GM04504 (cell line): Measurements from ENCODE around the gene PYGM.

Experiments used
- DNase-seq: peaks from one replicate; pipeline ENCODE4 v3.0.0-alpha.2; 2012; ENCODE audit warnings: low read depth

The PYGM gene

DNA sequence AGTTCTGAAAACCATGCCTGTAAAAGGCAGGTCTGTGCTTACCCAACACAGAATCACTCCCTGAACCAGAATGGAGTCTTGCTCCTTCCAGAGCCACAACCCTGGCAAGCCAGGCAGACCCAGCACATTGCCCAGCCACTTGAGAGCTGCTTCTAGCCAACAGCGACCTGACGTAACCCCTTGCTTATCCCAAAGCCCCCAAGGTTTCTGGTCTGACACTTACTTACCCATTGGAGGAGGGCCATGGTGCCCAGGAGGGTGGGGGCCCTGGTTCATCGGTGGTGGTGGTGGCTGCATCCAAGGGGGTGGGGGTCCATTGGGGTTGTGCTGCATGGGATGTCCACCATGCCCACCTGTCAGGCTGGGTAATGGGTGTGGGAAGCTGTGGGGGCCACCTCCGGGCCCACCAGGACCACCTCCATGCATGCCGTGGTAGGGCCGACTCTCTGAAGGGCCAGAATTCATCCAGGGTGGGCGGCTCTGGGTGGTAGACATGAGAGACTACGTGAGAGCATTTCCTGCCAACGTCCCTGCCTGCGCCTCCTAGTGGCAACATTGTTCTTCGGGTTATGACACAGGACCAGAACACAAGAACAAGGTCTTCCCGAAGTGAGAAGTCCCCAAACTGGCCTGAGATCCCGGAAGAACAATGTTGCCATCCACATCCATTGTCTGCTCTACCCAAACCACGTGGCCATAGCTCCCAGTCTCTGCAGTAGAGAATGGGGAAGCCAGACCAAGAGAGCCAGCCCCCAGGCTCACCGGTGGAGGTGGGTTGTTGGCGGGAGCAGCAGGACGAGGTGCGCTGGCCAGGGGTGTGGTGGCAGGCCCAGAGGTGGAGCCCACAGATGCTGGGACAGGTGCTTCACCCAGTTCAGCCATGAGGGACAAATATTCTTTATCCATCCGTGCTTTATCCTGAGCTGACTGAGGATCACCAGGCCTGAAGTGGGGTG, 7.8 kb upstream of the PYGM start:
- no peak for DNase-seq

DNA sequence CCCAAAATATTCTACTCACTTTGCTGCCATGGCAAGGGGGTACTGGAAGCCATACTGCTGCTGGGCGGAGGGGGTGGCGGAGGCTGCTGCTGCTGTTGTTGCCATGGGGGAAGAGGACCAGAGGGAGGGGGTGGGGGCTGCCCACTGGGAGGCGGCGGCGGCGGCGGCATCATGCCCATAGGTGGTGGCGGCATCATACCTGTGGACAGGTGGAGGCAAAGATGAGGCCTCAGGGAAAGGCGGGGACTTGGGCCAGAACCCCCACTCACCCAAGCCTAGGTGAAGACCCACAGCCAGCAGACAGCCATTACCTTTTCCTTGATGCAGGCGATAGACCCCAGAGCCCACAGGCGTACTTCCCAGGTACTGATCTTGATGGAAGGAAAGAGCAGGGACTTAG, 7.1 kb upstream of the PYGM start:
- no peak for DNase-seq

DNA sequence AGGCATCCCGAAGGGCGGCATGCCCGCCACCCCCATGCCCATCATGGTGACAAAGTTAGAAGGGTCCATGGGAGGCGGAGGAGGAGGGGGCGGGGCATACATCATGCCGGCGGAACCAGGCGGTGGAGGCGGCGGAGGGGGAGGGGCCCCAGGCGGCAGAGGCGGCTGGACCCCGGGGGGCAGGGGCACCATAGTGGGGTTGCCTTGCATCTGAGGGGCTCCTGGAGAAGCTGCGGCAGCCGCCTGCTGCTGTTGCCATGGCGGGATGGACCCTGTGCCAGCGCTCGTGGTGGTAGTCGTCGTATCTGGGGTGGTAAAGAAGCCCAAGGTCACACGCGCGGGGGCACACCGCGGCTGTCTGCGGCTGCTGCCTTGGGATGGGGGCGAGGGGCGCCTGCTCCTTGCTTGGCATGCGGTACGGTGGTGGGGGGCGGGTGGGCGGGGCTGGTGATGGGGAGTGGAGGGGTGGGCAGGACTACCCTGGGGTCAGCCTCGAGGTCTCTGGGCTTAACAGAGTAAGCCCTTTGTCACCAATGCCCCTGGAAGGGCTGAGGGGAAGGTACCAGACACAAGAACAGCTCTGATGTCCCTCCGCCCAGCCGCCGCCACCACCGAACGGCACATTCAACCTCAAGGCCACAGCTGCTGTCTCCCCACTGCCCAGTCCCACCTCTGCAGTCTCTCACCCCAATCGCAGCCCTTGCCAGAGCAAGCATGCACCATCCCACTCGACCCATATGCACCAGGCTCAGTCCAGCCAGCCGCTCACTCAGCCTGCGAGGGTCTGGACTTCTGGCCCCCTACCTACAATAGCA, 6.3 kb upstream of the PYGM start:
- no peak for DNase-seq

DNA sequence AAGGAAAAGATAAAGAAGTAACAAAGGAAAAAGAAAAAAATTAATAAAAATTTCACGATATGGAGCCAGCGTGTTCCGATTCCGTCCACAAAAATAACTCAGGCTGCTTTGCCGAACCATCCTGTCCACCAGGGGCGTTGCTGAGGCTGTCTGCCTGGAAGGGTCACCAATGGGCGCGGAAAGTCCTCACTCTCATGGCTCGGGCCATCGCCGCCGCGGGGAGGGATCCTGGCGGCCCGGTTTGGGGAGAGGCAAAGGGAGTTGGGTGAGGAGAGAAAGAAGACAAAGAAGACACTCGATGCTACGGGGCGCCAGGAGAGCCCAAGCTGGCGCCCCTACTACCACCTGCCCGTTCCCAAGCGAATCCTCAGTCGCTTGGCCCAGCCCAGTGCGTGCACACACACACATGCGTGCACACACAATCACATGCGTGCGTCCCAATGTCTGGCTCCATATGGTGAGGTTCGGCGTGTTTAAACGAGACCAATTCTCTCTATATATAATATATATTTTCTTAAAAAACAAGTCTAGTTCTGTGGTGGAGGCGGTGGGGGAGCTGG, 5.6 kb upstream of the PYGM start:
- no peak for DNase-seq

DNA sequence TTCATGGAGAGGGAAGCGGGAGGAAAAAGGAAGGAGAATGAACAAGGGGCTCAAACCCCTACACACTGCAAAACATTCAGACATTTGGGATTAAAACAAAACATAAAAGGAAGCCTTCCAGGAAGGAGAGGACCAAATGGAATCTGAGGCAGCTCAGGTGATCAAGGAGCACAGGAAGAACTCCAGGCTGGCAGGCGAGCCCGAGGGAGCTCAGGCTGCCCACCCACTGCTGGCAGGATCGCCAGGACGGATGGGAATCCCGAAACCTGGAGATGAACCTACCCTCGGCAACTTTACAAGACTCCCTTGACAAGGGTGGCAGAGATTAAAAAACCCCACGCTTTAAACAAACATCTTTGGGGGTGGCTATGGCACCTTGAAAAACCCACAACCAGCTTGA, 5.0 kb upstream of the PYGM start:
- no peak for DNase-seq

DNA sequence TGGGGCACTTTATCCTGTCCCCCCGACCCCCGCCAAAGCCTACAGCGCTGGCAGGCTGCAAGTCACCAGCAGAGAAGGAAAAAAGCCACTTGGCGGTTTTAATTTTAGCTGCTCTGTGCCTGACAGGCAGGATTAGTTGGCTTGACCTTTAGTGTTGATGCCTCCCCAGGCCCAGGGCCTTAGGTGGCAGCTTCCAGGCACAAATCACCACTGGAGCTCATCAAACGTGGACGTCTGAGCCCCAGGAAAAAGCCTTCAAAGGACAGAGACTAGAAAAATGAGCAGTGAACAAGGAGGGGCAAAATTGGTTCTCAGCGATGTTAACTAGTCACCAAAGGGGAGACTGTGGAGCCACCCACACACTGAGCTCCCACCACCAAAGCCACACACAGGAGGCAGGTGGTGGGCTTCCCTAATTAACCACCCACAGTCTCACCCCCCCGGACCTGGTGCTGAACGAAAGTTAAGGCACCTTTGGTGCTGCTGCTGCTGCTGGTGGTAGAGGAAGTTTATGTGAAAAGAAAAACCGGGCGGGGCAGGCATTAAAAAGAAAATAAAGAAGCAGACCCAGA, 4.4 kb upstream of the PYGM start:
- no peak for DNase-seq

DNA sequence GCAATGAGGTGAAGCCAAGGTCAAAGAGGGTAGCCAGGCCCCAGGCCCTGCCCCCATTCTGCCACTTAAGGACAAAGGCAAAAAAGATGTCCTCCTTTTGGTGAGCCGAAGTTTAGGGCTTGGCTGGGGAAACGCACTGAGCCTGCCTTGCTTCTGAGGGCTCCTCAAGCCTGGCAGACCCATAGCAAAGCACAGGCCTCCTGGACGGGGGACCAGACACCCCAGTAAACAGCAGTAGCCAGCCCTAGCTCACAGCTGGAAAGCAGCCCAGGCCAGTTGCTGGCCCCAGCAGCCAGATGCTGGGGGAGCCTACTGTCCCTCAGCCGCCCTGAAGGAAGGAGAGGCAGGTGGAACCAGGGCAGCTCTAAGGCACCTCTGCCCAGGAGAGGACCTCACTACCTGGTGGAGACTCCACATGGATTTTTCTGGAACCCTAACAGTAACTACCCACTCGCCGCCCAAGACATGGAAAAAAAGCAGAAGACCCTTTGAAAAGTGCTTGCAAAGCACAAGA, 3.8 kb upstream of the PYGM start:
- no peak for DNase-seq

DNA sequence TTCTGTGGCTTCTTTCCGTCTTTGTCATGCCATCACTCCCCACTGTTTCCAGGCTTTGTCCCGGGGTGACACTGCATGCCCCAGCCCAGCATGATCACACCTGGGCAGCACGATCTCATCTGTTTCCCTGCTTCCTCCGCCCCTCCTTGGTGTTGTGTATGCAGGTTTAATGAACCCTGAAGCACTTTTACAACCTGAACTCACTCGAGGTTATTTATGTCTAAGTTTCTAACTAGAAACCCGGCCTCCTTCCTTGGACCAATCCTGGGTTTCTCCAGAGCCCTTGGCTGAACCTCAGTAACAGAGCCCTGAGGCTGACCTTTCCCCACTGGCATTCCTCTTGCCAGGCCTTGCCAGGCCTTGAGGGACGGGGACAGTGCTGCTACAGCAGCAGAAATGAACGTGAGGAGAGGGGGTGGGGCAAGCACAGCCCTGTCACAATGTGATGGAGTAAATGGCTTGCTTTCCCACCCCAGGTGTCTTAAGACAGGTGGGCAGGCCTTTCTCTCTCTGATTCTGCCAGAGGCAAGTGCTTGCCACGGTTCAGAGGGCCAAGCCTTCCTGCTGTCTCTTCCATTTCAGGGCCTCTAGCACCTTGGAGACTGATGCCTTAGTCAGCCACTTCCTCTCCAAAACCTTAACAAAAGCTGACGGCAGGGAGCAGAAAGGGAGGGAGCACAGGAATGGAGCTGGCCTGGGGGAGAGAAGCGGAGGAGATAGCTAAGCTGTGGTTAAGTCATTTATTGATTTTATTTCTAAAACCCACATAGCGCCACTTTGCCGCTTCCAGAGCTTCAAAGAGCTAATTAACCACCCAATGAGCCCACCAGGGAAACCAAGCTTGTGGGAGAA, 3.1 kb upstream of the PYGM start:
- DNase-seq, result no peak

DNA sequence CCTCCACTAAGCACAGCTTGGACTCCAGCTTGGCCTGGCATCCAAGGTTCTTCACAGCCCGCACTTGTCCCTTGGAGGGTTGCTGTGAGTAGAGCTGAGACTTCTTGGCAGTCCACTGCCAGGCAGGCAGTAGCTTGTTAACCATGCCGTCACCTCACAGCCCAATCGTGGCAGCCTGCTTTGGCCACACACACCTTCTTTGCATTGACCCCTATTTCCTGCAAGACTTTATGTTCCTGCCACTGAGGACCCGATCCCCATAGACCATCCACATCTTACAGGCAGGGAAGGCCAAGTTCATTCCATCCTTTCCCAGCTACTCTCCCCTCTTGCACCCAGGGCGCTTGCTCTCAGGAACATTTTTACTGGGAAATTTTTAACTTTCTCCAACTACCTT, 2.5 kb upstream of the PYGM start:
- no peak for DNase-seq

DNA sequence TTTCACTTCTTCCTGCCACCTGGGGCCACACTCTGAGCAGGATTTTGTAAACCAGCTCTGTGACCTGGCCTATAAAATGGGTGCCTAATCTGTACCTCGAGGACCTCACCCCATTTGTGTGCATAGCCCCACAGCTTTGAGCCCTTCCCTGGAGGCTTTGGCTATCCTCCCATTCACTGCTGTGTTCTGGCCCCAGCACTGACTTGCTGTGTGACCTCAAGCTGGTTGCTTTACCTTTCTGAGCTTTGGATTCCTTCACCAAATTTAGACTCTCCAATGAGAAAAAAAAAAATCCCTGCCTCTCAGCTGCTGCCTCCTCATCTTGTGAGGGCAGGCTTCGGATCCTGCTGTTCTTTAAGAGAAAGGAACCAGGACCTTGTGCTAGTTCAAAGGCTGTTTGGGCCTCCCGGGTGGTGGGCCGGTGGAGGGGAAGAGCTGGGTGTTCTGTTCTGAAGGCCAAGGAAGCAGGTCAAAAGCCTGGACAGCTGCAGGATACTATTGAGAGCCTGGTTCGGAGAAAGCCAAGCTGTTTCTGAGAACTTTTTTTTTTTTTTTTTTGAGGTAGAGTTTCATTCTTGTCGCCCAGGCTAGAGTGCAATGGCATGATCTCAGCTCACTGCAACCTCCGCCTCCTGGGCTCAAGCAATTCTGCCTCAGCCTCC, 1.1 kb upstream of the PYGM start:
- no peak for DNase-seq

DNA sequence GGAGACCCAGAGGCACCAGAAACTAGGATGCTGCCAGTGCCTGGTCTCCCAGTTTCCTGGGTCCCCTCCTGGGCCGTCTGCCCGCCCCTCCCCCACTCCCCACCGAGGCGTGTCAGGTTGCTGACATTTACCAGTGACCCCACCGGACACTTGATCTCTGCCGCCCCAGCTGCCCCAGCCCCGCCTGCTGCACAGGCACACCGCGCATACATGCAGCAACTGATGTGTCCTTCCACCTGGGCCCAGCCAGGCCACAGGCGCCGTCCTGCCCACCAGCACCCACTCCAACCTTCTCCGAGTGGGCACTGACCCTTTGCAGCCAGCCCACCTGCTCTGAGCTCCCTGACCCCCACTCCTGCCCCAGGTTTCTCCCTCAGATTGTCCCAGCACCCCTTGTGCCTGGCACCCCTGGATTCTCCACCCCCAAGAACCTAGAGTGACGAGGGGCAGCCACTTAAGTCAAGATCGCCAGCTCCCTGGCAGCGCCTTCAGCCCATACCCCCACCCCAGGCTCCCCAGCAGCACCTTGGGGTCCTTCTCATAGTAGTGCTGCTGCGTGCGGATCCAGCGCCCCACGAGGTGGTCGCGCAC, 548 bp downstream of the PYGM start:
- DNase-seq, result no peak

DNA sequence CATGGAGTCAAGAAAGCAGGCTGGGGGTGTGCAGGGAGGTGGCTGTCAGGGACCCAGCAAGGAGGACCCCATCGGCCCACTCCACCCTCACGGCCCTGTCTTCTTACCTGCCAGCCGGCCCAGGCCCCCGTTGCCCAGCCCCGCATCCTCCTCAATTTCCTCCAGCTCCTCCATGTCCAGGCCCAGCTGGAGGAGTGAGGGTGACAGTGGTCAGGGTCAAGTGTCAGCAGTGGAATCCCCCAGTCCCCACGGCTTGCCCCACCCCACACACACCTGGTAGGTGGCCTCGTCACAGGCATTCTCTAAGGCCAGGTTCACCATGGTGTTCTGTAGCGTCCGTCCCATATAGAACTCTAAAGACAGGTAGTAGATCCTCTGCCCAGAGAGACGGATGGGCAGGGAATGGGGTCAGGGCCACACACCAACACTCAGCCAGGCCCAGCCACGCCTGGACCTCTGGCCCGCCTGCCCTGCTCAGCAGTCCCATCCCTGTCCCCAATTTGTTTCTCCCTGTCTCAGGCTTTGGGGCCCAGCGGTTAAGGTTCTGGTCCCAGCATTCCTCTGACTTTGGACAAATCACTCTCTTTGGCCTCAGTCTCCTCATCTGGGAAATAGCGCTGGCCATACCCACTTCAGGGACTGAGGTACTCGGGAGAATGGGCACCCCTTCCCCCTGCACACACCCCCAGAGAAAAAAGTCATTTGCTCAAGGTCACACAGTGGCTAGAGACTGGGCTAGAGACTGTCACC, 1.3 kb downstream of the PYGM start:
- no peak for DNase-seq

DNA sequence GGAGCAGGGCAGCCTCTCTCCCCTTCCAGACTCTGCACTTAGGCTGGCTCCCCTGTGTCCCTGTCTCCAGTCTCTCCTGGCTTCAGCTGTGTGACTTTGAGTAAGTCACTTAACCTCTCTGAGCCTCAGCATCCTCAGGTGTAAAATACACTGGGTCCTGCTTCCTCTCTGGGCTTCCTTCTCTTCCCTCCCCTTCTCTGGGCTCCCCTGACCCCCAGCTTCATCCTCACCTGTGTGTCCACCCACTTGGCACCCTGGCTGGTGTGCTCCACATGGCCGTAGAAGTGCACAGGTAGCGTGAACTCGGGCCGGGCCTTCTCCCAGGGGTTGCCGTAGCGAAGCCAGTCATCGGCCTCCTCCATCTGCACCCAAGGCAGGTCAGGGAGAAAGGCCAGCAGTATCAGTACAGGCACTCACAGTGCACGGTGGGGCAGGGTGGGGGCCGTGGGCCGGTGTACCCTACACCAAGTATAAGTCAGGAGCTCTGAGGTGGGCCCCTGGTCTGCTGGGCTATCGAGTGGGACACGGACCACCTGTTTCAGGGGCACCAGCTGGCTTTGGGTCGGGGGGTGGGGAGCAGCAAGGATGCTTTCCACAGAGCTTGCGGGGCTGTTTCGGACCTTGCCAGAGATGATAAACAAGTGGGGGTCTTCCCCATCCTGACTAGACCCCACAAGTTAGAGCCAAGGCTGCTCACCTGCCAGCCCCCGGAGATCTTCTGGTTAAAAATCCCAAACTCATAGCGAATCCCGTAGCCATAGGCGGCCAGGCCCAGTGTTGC, 2.0 kb downstream of the PYGM start:
- DNase-seq, result no peak

DNA sequence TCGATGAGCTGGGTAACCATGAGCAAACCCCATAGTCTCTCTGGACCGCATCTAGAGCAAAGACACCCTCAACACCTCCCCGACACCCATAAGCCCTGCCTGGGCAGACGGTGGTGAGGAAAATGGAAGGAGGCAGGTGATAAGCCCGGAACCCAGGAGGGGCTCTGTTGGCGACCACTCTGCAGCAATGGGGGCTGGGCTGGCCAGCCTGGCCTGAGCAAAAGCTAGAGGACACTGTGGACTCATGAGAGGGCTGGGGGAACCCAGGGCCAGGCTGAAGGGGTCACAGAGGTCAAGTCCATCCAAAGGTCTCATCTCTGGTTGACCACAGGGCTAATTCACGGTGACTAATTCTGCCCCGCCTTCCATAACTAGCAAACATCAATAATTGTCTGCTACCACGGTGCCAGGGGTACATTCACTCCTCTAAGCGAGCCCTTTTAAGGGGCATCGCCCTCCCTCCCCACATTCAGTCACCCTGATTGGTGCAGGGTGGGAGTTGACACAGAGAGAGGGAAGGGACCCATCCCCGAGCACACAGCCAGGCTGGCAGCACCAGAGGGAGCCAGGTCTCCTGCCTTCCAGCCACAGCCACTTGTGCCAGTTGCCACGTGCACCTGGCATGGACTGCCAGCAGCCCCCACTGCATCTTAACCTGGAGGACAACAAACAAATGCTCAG, 4.0 kb downstream of the PYGM start:
- DNase-seq, result no peak

DNA sequence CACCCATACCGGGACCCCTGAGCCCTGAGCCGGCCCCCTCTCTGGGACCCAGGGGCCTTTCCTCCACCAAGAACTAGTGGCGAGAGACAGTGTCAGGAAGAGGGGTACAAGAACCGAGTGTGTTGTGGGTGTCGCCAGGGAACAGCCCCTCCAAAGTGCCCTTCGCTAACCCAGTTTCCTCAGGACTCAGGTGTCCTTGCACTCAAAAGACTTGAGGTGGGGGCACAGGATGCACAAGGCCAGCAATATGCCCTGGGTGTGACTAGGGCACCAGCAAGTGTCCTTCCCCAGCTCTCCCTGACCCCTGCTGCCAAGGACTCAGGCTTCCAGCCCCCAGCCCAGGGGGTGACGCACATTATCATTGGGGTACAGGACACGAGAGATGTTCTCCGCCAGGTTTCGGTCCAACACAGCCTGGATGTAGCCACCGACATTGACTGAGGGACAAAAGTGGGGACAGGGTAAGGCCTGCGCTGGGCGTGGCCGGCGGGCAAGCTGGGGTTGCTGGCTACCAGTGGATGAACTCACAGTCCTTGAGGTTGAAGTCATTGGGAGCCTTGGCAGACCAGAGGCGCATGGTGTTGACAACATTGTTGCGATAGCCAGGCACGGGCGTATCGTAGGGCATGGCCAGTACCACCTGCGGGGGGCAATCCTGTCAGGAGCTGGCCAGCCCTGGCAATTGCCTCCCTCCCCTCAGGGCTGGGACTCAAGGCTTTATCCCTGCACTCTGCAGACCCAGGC, 4.7 kb downstream of the PYGM start:
- no peak for DNase-seq

DNA sequence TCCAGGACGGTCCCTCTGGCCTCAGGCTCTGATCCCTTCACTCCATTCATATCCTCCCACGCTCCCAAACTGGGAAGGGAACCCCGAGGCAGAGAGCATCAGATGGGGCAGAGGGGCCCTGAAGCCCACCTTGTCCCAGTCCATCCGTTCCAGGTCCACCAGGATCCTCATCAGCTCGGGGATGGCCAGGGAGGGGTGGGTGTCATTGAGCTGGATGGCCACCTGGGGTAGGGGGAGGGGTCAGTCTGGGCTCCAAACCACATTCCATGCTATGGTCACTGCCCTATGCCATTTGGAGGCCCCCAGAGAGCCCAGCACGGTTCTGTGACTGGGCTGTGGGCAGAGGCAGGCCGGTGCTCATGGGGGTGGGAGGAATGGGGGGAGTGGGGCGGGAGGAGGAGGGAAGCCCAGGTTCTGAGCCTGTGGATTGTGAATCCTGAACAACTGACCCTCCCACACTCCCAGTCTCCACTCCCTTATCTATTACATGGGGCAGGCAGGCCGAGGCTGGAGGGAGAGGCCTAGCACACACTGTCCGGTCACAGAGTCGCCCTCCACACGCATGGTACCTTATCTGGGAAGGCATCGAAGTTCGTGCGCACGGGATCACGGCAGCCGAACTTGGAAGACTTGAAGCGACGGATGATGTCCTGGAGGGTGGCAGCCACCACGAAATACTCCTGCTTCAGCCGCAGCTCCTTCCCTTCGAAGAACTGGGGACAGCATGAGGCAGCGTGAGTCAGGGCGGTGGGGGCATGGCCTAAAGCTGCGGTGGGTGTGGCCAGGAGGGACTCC, 5.5 kb downstream of the PYGM start:
- no peak for DNase-seq
